Effector memory CD4-positive, alpha-beta T cell (primary cell): Measurements from ENCODE around the gene TEX48.

Experiments used
- DNase-seq, 3 donors: peaks; one replicate each; pipeline ENCODE4 v3.0.0-alpha.2; 2020
- H3K27ac ChIP-seq: 2 replicates; pipeline ENCODE4 v1.7.0; 2013; ENCODE audit warnings: mild to moderate bottlenecking, low read length, moderate library complexity; ENCODE audit not compliant: insufficient read depth, poor library complexity, severe bottlenecking
- H3K27me3 ChIP-seq: replicated peaks from 2 replicates; pipeline ENCODE4 v1.7.0; 2013; ENCODE audit warnings: mild to moderate bottlenecking, low read length; ENCODE audit not compliant: insufficient read depth, control insufficient read depth, poor library complexity, severe bottlenecking
- H3K36me3 ChIP-seq: 2 replicates; pipeline ENCODE4 v1.7.0; 2013; ENCODE audit warnings: mild to moderate bottlenecking, low read length, moderate library complexity; ENCODE audit not compliant: control insufficient read depth, insufficient read depth
- H3K4me1 ChIP-seq: 2 replicates; pipeline ENCODE4 v1.7.0; 2013; ENCODE audit warnings: low read length, mild to moderate bottlenecking; ENCODE audit not compliant: control insufficient read depth, insufficient read depth, poor library complexity, severe bottlenecking
- H3K4me3 ChIP-seq: 2 replicates; pipeline ENCODE4 v1.7.0; 2013; ENCODE audit warnings: low read length, low read depth, mild to moderate bottlenecking; ENCODE audit not compliant: insufficient read depth, poor library complexity, severe bottlenecking
- H3K9me3 ChIP-seq: 2 replicates; pipeline ENCODE4 v1.7.0; 2013; ENCODE audit warnings: mild to moderate bottlenecking, low read length, moderate library complexity; ENCODE audit not compliant: control insufficient read depth

Gene TEX48

DNA sequence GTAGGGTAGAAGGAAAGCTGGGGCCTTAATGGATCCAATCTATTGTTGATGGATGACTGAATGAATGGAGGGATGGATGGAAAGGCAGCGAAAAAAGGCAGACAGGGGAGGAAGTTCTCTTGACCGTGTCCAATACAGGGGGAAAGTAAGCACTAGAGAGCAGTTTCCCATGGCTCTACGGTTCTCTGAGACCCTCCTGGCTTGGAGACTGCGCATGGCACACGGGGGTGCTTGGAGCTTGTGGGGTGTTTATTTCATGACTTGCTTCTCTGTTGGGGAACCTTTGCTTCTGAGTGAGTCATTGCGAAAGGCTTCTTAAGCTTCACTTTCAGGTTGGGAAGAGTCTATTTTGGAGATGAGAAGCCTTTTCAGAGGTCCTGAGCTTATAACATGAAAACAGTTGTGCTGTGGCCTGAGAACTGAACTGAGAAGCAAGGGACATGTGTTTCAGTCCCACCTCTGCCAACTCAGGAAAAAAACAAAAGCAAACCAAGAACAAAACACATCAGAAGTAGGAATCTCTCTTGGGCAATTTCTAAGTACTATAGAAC is 12.8 kb upstream of the TEX48 start:
- peaks cover 27% of the 10 kb centered on the region for H3K4me1 ChIP-seq
- DNase-seq = no peak
- no peak overlapping the region for H3K4me3 ChIP-seq
- no peaks in the 10 kb centered on the region for H3K27me3 ChIP-seq
- no peaks in the 10 kb centered on the region for H3K36me3 ChIP-seq
- no peak overlapping the region for H3K27ac ChIP-seq
- H3K9me3 ChIP-seq = no peaks in the 10 kb centered on the region

- Histone ChIP-seq H3K27ac (no peak overlapping the region), H3K27me3 (no peaks in the 10 kb centered on the region), H3K4me1 (peaks cover 27% of the 10 kb centered on the region), H3K9me3 (no peaks in the 10 kb centered on the region), H3K4me3 (no peak overlapping the region), H3K36me3 (no peaks in the 10 kb centered on the region)
- DNase-seq = no peak
Measured at GRCh38 chr9:114694146-114694545, 12.2 kb upstream of the TEX48 start.

- Histone ChIP-seq H3K4me1 (peaks cover 27% of the 10 kb centered on the region), H3K27me3 (no peaks in the 10 kb centered on the region), H3K9me3 (no peaks in the 10 kb centered on the region), H3K27ac (no peak overlapping the region), H3K4me3 (no peak overlapping the region), H3K36me3 (no peaks in the 10 kb centered on the region)
- no peak for DNase-seq
Measured at GRCh38 chr9:114693248-114693855, 11.4 kb upstream of the TEX48 start.

- H3K9me3 ChIP-seq = no peaks in the 10 kb centered on the region
- H3K27ac ChIP-seq = no peak overlapping the region
- peaks cover 20% of the 10 kb centered on the region for H3K4me1 ChIP-seq
- H3K36me3 ChIP-seq = no peaks in the 10 kb centered on the region
- no peaks in the 10 kb centered on the region for H3K27me3 ChIP-seq
- H3K4me3 ChIP-seq = no peak overlapping the region
- no peak for DNase-seq
Measured at GRCh38 chr9:114691956-114692295, 9.9 kb upstream of the TEX48 start.

DNA sequence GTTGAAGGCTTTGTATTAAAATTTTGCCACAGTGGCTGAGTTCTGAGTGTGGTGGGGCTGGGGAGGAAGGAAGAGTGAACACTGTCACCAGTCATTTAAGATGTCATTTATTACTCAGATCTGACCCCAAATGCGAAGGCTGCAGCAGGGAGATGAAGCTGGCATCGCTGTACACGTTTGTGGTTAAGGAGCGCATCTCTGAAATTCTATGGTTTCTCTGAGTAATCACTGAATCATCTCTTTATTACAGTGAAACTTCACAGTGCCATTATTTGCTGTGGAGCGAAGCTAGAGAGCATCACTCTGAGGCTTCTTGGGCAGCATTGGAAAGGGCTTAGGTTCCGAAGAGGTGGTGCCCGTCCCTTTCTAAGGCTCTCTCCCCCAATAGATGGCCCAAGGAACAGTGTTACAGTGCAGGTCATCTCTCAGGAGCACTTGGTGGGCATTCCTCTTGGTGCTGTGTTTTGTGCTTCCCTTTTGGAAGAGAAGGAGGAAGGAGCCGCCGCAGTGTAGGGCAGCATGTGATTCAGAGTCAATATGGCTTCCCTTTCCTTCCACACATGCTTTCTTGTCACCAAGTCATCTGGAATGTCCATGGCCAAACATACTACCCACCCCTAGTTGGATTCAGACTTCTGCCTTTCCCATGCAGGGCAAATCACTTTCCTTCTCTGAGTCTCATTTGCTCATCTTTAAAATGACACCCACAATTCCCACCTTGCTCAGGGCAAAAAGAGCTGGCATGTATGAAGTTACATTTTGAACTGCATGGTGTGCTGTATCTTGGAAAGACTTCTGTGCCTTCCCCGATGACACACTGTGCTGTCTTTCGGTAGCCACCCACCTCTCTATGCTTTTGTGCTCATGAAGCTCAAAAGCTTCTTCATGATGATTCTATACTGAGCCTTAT is 9.3 kb upstream of the TEX48 start:
- Histone ChIP-seq H3K36me3 (no peaks in the 10 kb centered on the region), H3K4me3 (peak overlapping the region; percentile 20), H3K27ac (peak overlapping the region; percentile 54), H3K27me3 (no peaks in the 10 kb centered on the region), H3K9me3 (no peaks in the 10 kb centered on the region), H3K4me1 (peaks cover 20% of the 10 kb centered on the region)
- DNase-seq = peak; percentile 16 to 51 (median 39)

- H3K27ac ChIP-seq = peak overlapping the region; percentile 54
- no peak for DNase-seq
Measured at GRCh38 chr9:114690308-114690707, 8.3 kb upstream of the TEX48 start.

DNA sequence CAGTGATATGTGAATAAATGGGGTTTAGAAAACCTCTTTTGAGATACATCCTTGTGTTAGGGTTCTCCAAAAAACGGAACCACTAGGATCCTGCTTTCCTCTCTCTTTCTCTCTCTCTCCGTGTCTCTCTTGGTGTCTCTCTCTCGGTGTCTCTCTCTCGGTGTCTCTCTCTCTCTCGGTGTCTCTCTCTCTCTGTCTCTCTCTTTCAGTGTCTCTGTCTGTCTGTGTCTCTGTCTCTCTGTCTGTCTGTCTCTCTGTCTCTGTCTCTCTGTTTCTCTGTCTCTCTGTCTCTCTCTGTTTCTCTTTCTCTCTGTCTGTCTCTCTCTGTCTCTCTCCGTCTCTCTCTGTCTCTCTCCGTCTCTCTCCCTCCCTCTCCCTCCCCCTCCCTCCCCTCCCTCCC is 7.8 kb upstream of the TEX48 start:
- Histone ChIP-seq H3K27me3 (no peaks in the 10 kb centered on the region), H3K27ac (peak overlapping the region; percentile 54), H3K9me3 (no peaks in the 10 kb centered on the region), H3K4me3 (no peak overlapping the region), H3K36me3 (no peaks in the 10 kb centered on the region), H3K4me1 (peaks cover 23% of the 10 kb centered on the region)
- DNase-seq = no peak

More at GRCh38 chr9:114690308-114690707, 8.3 kb upstream of the TEX48 start:
- Histone ChIP-seq H3K4me3 (no peak overlapping the region), H3K27me3 (no peaks in the 10 kb centered on the region), H3K36me3 (no peaks in the 10 kb centered on the region), H3K4me1 (peaks cover 23% of the 10 kb centered on the region), H3K9me3 (no peaks in the 10 kb centered on the region)

- no peaks in the 10 kb centered on the region for H3K27me3 ChIP-seq
- no peaks in the 10 kb centered on the region for H3K9me3 ChIP-seq
- no peak overlapping the region for H3K27ac ChIP-seq
- no peaks in the 10 kb centered on the region for H3K36me3 ChIP-seq
- no peak overlapping the region for H3K4me3 ChIP-seq
- peaks cover 23% of the 10 kb centered on the region for H3K4me1 ChIP-seq
- no peak for DNase-seq
Measured at GRCh38 chr9:114688909-114689610, 7.1 kb upstream of the TEX48 start.

- Histone ChIP-seq H3K9me3 (no peaks in the 10 kb centered on the region), H3K4me1 (peaks cover 23% of the 10 kb centered on the region), H3K36me3 (no peaks in the 10 kb centered on the region), H3K27ac (no peak overlapping the region), H3K4me3 (no peak overlapping the region), H3K27me3 (no peaks in the 10 kb centered on the region)
- DNase-seq = no peak
Measured at GRCh38 chr9:114688379-114688778, 6.4 kb upstream of the TEX48 start.
